PFSK-1 (cell line): Measurements from ENCODE around the gene UNC5B.

Source experiments
- FOXP2 ChIP-seq: optimal IDR thresholded peaks from 2 replicates; pipeline ENCODE3; 2011; ENCODE audit warnings: borderline replicate concordance, control low read depth, inconsistent platforms; ENCODE audit not compliant: insufficient read depth; ENCODE audit errors: extremely low read length, extremely low read depth
- POLR2AphosphoS5 ChIP-seq: IDR thresholded peaks from 2 replicates; pipeline ENCODE4 v1.6.1; 2012; ENCODE audit warnings: low read depth, mild to moderate bottlenecking, control low read depth, low read length, moderate library complexity
- SIN3A ChIP-seq: IDR thresholded peaks from 2 replicates; pipeline ENCODE4 v1.6.1; 2012; ENCODE audit warnings: mild to moderate bottlenecking, low read length, moderate library complexity, borderline replicate concordance; ENCODE audit not compliant: insufficient read depth
- TAF1 ChIP-seq: IDR thresholded peaks from 2 replicates; pipeline ENCODE4 v1.6.1; 2012; ENCODE audit warnings: low read length, control low read depth, borderline replicate concordance; ENCODE audit not compliant: insufficient read depth
- TF ChIP-seq, protein P1 (sequence below), 2 experiments: IDR thresholded peaks; 2 replicates each; pipeline versions ENCODE4 v1.6.1 to v1.8.0; 2011 to 2012; ENCODE audit warnings: low read depth in 2 of 2, low read length in 2 of 2, control low read depth in 1 of 2, inconsistent platforms in 1 of 2, mild to moderate bottlenecking in 1 of 2, moderate library complexity in 1 of 2; ENCODE audit not compliant: insufficient read depth in 1 of 2

Gene UNC5B

GRCh38 chr10:71288461-71288860 lies 76.1 kb downstream of the UNC5B start:
- TF ChIP-seq FOXP2, result no peak
- TF ChIP-seq, protein P1, sequence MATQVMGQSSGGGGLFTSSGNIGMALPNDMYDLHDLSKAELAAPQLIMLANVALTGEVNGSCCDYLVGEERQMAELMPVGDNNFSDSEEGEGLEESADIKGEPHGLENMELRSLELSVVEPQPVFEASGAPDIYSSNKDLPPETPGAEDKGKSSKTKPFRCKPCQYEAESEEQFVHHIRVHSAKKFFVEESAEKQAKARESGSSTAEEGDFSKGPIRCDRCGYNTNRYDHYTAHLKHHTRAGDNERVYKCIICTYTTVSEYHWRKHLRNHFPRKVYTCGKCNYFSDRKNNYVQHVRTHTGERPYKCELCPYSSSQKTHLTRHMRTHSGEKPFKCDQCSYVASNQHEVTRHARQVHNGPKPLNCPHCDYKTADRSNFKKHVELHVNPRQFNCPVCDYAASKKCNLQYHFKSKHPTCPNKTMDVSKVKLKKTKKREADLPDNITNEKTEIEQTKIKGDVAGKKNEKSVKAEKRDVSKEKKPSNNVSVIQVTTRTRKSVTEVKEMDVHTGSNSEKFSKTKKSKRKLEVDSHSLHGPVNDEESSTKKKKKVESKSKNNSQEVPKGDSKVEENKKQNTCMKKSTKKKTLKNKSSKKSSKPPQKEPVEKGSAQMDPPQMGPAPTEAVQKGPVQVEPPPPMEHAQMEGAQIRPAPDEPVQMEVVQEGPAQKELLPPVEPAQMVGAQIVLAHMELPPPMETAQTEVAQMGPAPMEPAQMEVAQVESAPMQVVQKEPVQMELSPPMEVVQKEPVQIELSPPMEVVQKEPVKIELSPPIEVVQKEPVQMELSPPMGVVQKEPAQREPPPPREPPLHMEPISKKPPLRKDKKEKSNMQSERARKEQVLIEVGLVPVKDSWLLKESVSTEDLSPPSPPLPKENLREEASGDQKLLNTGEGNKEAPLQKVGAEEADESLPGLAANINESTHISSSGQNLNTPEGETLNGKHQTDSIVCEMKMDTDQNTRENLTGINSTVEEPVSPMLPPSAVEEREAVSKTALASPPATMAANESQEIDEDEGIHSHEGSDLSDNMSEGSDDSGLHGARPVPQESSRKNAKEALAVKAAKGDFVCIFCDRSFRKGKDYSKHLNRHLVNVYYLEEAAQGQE (IDR thresholded peaks at IDR 0.05; ENCODE audit: insufficient read depth in 1 of 2, low read depth in 2 of 2, low read length in 2 of 2), result no peak
- TF ChIP-seq TAF1, result no peak
- no peak for TF ChIP-seq POLR2AphosphoS5
- no peak for TF ChIP-seq SIN3A

- no peak for TF ChIP-seq SIN3A
- TF ChIP-seq, protein P1 (IDR thresholded peaks at IDR 0.05; ENCODE audit: insufficient read depth in 1 of 2, low read depth in 2 of 2, low read length in 2 of 2), result no peak
- no peak for TF ChIP-seq TAF1
- no peak for TF ChIP-seq POLR2AphosphoS5
- TF ChIP-seq FOXP2, result no peak
Observed at GRCh38 chr10:71289421-71290130, 77.2 kb downstream of the UNC5B start.

DNA sequence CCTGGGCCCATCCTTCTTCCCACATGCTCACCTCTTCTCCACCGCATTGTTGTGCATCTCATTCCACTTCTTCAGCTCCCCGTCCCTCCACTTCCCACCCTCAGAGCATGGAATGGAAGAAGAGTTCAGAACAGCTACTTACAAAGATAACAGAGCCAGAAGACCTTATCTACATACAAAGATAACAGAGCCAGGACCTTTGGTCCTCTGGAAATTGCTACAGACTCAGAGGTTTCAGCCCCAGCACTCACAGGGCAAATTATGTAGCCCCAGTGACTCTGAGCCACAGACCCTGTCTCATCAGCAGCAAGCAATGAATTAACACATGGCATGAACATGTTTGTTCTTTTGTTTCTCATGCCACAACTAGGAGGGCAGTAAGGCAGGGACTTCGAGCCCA lies 78.0 kb downstream of the UNC5B start:
- TF ChIP-seq FOXP2 (no peak), POLR2AphosphoS5 (no peak), SIN3A (no peak), TAF1 (no peak)
- TF ChIP-seq, protein P1 (IDR thresholded peaks at IDR 0.05; ENCODE audit: insufficient read depth in 1 of 2, low read depth in 2 of 2, low read length in 2 of 2), result no peak

DNA sequence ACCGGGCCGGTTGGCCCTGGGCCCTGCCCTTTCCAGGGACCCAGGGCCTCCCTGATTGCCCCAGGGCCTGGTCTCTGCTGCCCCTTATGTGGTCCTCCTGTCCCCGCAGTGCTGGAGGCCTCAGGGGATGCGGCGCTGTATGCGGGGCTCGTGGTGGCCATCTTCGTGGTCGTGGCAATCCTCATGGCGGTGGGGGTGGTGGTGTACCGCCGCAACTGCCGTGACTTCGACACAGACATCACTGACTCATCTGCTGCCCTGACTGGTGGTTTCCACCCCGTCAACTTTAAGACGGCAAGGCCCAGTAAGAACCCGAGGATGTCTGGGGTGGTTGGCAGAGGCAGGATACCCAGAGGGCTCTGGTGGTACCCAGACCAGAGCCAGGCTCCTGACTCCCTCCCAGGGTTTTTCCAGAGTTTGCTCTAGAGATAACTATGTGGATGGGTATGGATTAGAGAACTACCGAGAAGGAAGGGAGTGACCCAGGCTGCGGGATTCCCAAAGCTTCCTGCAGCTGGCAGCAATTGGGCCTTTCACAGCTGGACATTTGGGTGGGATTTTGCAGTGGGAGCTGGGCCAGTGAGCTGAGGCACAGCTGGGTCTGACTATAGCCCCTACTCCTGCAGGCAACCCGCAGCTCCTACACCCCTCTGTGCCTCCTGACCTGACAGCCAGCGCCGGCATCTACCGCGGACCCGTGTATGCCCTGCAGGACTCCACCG lies 78.6 kb downstream of the UNC5B start:
- TF ChIP-seq FOXP2 (no peak), TAF1 (no peak), POLR2AphosphoS5 (no peak), SIN3A (no peak)
- TF ChIP-seq, protein P1 (IDR thresholded peaks at IDR 0.05; ENCODE audit: insufficient read depth in 1 of 2, low read depth in 2 of 2, low read length in 2 of 2), result no peak
